Esophagus squamous epithelium (tissue), 5 donors: ENCODE data around the gene TCERG1L. TPM values are rescaled to one million over a fixed set of nuclear protein-coding genes. Genes with fewer than 3 reads are reported as not detected.

ENCODE experiments used
- DNase-seq: peaks from one replicate; lab custom pipeline; 2025; lab: John Stamatoyannopoulos, UW
- H3K27ac ChIP-seq, 4 donors: fragments of 200-600 bp; sonication (generic); one replicate each; pipeline ENCODE4 v1.5.1; 2016 to 2019; ENCODE audit warnings: mild to moderate bottlenecking in 1 of 4
- H3K27me3 ChIP-seq, 4 donors: fragments of 200-600 bp; sonication (generic); 1 replicate in 3 of 4; 2 replicates in 1 of 4; pipeline versions ENCODE4 v1.5.1 to v1.6.0; 2017 to 2021; ENCODE audit warnings: antibody characterized with exemption in 1 of 4
- H3K36me3 ChIP-seq, 3 donors: fragments of 200-600 bp; sonication (generic); one replicate each; pipeline ENCODE4 v1.5.1; 2016 to 2019
- H3K4me1 ChIP-seq, 3 donors: fragments of 200-600 bp; sonication (generic); one replicate each; pipeline ENCODE4 v1.5.1; 2017 to 2019
- H3K4me3 ChIP-seq, 4 donors: fragments of 200-600 bp; sonication (generic); 1 replicate in 3 of 4; 2 replicates in 1 of 4; pipeline ENCODE4 v1.5.1; 2016 to 2019; ENCODE audit warnings: mild to moderate bottlenecking in 2 of 4, moderate library complexity in 1 of 4
- H3K9me3 ChIP-seq, 3 donors: fragments of 200-600 bp; sonication (generic); one replicate each; pipeline ENCODE4 v1.5.1; 2016 to 2019
- CTCF ChIP-seq, 6 experiments: fragments of 450-650 bp in 4 of 6; fragments of 200-600 bp in 2 of 6; sonication (generic) in 2 of 6; IDR thresholded peaks; one replicate each; pipeline ENCODE4 v1.5.1; 2016 to 2019; ENCODE audit warnings: antibody characterized with exemption in 6 of 6, mild to moderate bottlenecking in 4 of 6, moderate library complexity in 4 of 6
- POLR2A ChIP-seq, 4 donors: fragments of 450-650 bp; IDR thresholded peaks; one replicate each; pipeline ENCODE4 v1.6.1; 2017; ENCODE audit warnings: antibody characterized with exemption in 4 of 4, mild to moderate bottlenecking in 4 of 4, moderate library complexity in 3 of 4
- WGBS, 2 donors: methylation state at CpG; one replicate each; pipeline ENCODE4 v1.1.5; 2018; 5-methylcytosine and 5-hydroxymethylcytosine counted together
- intact Hi-C: fragments of 100-400 bp; cut with DNase I; formaldehyde crosslinking; loops from one replicate; pipeline ENCODE4 v1.15.0; 2022
- total RNA-seq, 4 donors: library from RNA; depleted of rRNA; stranded (reverse); fragments of >200 nt; gene quantifications; one replicate each; pipeline ENCODE4 v1.1.0, GENCODE V29; 2016
- donor health status: DM: yes; HTN: yes; CAD: no.

TCERG1L gene
- total RNA-seq, 4 donors from 2014 or later: 0.12 to 2.9 (median 0.48) TPM

GRCh38 chr10:131312478-131312836, 936 bp upstream of the TCERG1L start:
- Histone ChIP-seq H3K9me3 (no peaks in the 10 kb centered on the region), H3K36me3 (no peaks in the 10 kb centered on the region), H3K27ac (peak overlapping the region in 1 of 4 donors; percentile 40), H3K4me1 (peaks cover 9 to 31% (median 11%) of the 10 kb centered on the region in 3 donors), H3K27me3 (peaks cover 0 to 87% (median 4%) of the 10 kb centered on the region in 4 donors), H3K4me3 (peak overlapping the region; percentile 30 to 62 (median 50))
- WGBS, 2 donors: 0% methylated on average over 1 of the region's 32 CpGs; no CpG with 5 or more reads in 1 of the 2 donors
- DNase-seq: no peak
- intact Hi-C loops: no loop called here
- TF ChIP-seq CTCF (IDR thresholded peaks at IDR 0.05) (peak in 4 of 6 experiments; percentile 23 to 62 (median 28)), POLR2A (IDR thresholded peaks at IDR 0.05) (no peak)

GRCh38 chr10:131311402-131311660, 190 bp downstream of the TCERG1L start:
- no peak for DNase-seq
- Histone ChIP-seq H3K4me3 (peak overlapping the region; percentile 29 to 62 (median 50)), H3K27ac (no peak overlapping the region), H3K9me3 (no peaks in the 10 kb centered on the region), H3K36me3 (no peaks in the 10 kb centered on the region), H3K4me1 (peaks cover 9 to 31% (median 11%) of the 10 kb centered on the region in 3 donors), H3K27me3 (peaks cover 0 to 84% (median 4%) of the 10 kb centered on the region in 4 donors)
- WGBS, 2 donors: no CpG with 5 or more reads among the region's 36 CpGs
- no peak for TF ChIP-seq POLR2A (IDR thresholded peaks at IDR 0.05)
- TF ChIP-seq CTCF (IDR thresholded peaks at IDR 0.05): no peak
- intact Hi-C loops: no loop called here

GRCh38 chr10:131310551-131311401, 745 bp downstream of the TCERG1L start:
- Histone ChIP-seq H3K36me3 (no peaks in the 10 kb centered on the region), H3K27me3 (peaks cover 0 to 79% (median 4%) of the 10 kb centered on the region in 4 donors), H3K4me3 (peak overlapping the region; percentile 29 to 62 (median 50)), H3K9me3 (no peaks in the 10 kb centered on the region), H3K4me1 (peaks cover 9 to 31% (median 11%) of the 10 kb centered on the region in 3 donors), H3K27ac (no peak overlapping the region)
- no peak for DNase-seq
- TF ChIP-seq POLR2A (IDR thresholded peaks at IDR 0.05) (no peak), CTCF (IDR thresholded peaks at IDR 0.05) (no peak)
- WGBS, 2 donors: 6 to 10% methylated on average over 9 to 17 of the region's 76 CpGs
- intact Hi-C loops: no loop called here

- peak in 3 of 6 experiments; percentile 30 to 52 (median 40) for TF ChIP-seq CTCF (IDR thresholded peaks at IDR 0.05)
- no peak for TF ChIP-seq POLR2A (IDR thresholded peaks at IDR 0.05)
- Histone ChIP-seq H3K9me3 (no peaks in the 10 kb centered on the region), H3K4me3 (no peak overlapping the region), H3K27me3 (peaks cover 0 to 81% (median 4%) of the 10 kb centered on the region in 4 donors), H3K27ac (no peak overlapping the region), H3K36me3 (no peaks in the 10 kb centered on the region), H3K4me1 (peaks cover 9 to 28% (median 11%) of the 10 kb centered on the region in 3 donors)
- 9 to 10% methylated on average over 4 of the region's 4 CpGs for WGBS, 2 donors
- intact Hi-C loops: no loop called here
- DNase-seq: no peak
Measured at GRCh38 chr10:131310142-131310541, 1.4 kb downstream of the TCERG1L start.

- 50 to 63% methylated on average over 3 of the region's 3 CpGs for WGBS, 2 donors
- TF ChIP-seq POLR2A (IDR thresholded peaks at IDR 0.05) (no peak), CTCF (IDR thresholded peaks at IDR 0.05) (no peak)
- Histone ChIP-seq H3K36me3 (no peaks in the 10 kb centered on the region), H3K27me3 (peaks cover 0 to 16% (median 0%) of the 10 kb centered on the region in 4 donors), H3K4me1 (no peaks in the 10 kb centered on the region), H3K9me3 (peaks cover 0 to 10% (median 0%) of the 10 kb centered on the region in 3 donors), H3K4me3 (no peak overlapping the region), H3K27ac (no peak overlapping the region)
- intact Hi-C loops: no loop called here
- no peak for DNase-seq
Measured at GRCh38 chr10:131300508-131300907, 11.0 kb downstream of the TCERG1L start.
